Measurements from ENCODE around the gene SNRNP40. TPM values are rescaled to one million over a fixed set of nuclear protein-coding genes. Genes with fewer than 3 reads are reported as not detected.
A peak's percentile ranks its signal among the peaks of the same experiment; 100 is the strongest.

The SNRNP40 gene
- 68.0 TPM for total RNA-seq (ENCODE audit: unreplicated experiment)
- long read RNA-seq, transcript SNRNP40-201 (10 exons, 1,597 nt) = major isoform, 81 of 86 reads
- long read RNA-seq, partial matches to known transcripts = 2 of 86 reads
- long read RNA-seq, other reads (novel, unspliced or antisense) = 3 of 86 reads

- H3K27me3 Mint-ChIP-seq (ENCODE audit: unreplicated experiment) = no peaks in the 10 kb centered on the region
- peak within 1 kb of the TSS; percentile 20 for H3K27ac Mint-ChIP-seq (ENCODE audit: unreplicated experiment)
- no peak within 1 kb of the TSS for H3K4me3 Mint-ChIP-seq (ENCODE audit: unreplicated experiment)
- no peak for TF ChIP-seq CTCF (IDR thresholded peaks at IDR 0.05; ENCODE audit: partially characterized antibody, unreplicated experiment)
- H3K36me3 Mint-ChIP-seq (ENCODE audit: unreplicated experiment) = no peaks in the 10 kb centered on the region
- peak; percentile 92 for DNase-seq
- H3K9me3 Mint-ChIP-seq (ENCODE audit: unreplicated experiment) = no peaks in the 10 kb centered on the region
- peaks cover 14% of the 10 kb centered on the region for H3K4me1 Mint-ChIP-seq (ENCODE audit: low read depth, unreplicated experiment)
These were observed at the start of gene SNRNP40, which contains the start of gene ZCCHC17 for GRCh38 chr1:31296486-31297276. Gene SNRNP40 (minus strand): TSS chr1:31296788. CDS start chr1:31296751, 37 bp downstream. Gene ZCCHC17 (plus strand): TSS chr1:31297032. CDS start chr1:31310099, 13,067 bp downstream.

DNA sequence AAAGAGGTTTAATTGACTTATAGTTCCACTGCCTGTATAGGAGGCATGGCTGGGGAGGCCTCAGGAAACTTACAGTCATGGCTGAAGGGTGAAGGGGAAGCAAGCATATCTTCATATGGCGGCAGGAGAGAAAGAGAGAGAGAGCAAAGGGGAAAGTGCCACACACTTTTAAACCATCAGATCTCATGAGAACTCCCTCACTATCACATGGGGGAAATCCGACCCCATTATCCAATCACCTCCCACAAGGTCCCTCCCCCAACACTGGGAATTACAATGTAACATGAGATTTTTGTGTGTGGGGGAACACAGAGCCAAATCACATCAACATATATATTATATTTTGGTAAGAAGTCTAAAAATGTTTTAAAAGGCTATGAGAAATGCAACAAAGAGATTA is 49.0 kb upstream of the SNRNP40 start:
- TF ChIP-seq CTCF (IDR thresholded peaks at IDR 0.05; ENCODE audit: partially characterized antibody, unreplicated experiment) = no peak
- Mint-ChIP-seq H3K36me3 (ENCODE audit: unreplicated experiment) (no peaks in the 10 kb centered on the region), H3K27ac (ENCODE audit: unreplicated experiment) (no peak overlapping the region), H3K4me3 (ENCODE audit: unreplicated experiment) (peak overlapping the region; percentile 39), H3K4me1 (ENCODE audit: low read depth, unreplicated experiment) (no peaks in the 10 kb centered on the region), H3K27me3 (ENCODE audit: unreplicated experiment) (no peaks in the 10 kb centered on the region), H3K9me3 (ENCODE audit: unreplicated experiment) (no peaks in the 10 kb centered on the region)
- DNase-seq = no peak

- H3K27me3 Mint-ChIP-seq (ENCODE audit: unreplicated experiment) = no peaks in the 10 kb centered on the region
- no peak for TF ChIP-seq CTCF (IDR thresholded peaks at IDR 0.05; ENCODE audit: partially characterized antibody, unreplicated experiment)
- DNase-seq = no peak
- H3K4me3 Mint-ChIP-seq (ENCODE audit: unreplicated experiment) = no peak overlapping the region
- no peaks in the 10 kb centered on the region for H3K9me3 Mint-ChIP-seq (ENCODE audit: unreplicated experiment)
- H3K36me3 Mint-ChIP-seq (ENCODE audit: unreplicated experiment) = no peaks in the 10 kb centered on the region
- no peak overlapping the region for H3K27ac Mint-ChIP-seq (ENCODE audit: unreplicated experiment)
- H3K4me1 Mint-ChIP-seq (ENCODE audit: low read depth, unreplicated experiment) = no peaks in the 10 kb centered on the region
These were observed 47.9 kb upstream of the SNRNP40 start for GRCh38 chr1:31344503-31344902.

DNA sequence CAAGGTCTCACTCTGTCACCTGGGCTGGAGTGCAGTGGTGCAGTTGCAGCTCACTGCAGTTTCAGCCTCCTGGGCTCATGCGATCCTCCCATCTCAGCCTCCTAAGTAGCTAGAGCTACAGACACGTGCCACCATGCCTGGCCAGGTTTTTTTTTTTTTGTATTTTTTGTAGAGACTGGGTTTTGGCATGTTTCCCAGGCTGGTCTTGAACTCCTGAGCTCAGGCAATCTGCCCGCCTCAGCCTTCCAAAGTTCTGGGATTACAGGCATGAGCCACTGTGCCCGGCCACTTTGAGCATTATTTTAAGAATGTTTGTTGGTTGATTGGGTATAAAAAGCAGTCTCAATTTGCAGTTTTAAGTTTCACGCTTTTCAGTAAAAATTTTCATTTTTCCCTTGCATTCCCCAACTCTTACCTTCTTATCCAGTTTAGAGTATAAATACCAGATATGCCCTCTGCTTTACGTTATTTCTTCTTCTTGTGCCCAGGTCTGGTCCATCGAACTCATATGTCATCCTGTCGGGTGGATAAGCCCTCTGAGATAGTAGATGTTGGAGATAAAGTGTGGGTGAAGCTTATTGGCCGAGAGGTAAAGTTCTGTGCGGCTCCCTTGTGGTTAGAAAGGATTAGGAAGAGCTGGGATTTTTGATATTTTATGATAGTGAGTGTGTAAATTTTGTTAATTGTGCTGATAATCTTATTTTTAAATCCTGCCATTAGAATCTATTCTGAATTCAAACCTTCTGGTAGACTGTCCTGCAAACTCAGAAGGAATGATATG is 40.3 kb upstream of the SNRNP40 start:
- Mint-ChIP-seq H3K36me3 (ENCODE audit: unreplicated experiment) (no peaks in the 10 kb centered on the region), H3K27me3 (ENCODE audit: unreplicated experiment) (no peaks in the 10 kb centered on the region), H3K9me3 (ENCODE audit: unreplicated experiment) (peaks cover 1% of the 10 kb centered on the region), H3K27ac (ENCODE audit: unreplicated experiment) (no peak overlapping the region), H3K4me1 (ENCODE audit: low read depth, unreplicated experiment) (peaks cover 3% of the 10 kb centered on the region), H3K4me3 (ENCODE audit: unreplicated experiment) (no peak overlapping the region)
- no peak for TF ChIP-seq CTCF (IDR thresholded peaks at IDR 0.05; ENCODE audit: partially characterized antibody, unreplicated experiment)
- no peak for DNase-seq

Measured in glutamatergic neuron (in vitro differentiated cells).